Omental fat pad (tissue), 4 donors: ENCODE results near the gene CAPNS2. TPM values are rescaled to one million over a fixed set of nuclear protein-coding genes. Genes with fewer than 3 reads are reported as not detected.
"Not testable (repeated sequence)": the region's sequence is repeated elsewhere in the genome, so short reads cannot be mapped to it uniquely, and the experiment has no call there.

ENCODE experiments used
- ATAC-seq: fragments of 150-250 bp; one replicate; pipeline ENCODE4 v1.9.1; 2016; ENCODE audit warnings: mild to moderate bottlenecking, moderate library complexity; ENCODE audit not compliant: low FRiP score
- DNase-seq: peaks from one replicate; pipeline ENCODE4 v3.0.0-alpha.2; 2019; ENCODE audit warnings: low spot score
- CTCF ChIP-seq, 3 donors: fragments of 450-650 bp; IDR thresholded peaks; one replicate each; pipeline ENCODE4 v1.5.1; 2016 to 2017; ENCODE audit warnings: antibody characterized with exemption in 3 of 3, mild to moderate bottlenecking in 3 of 3, moderate library complexity in 2 of 3
- total RNA-seq, 4 donors: library from RNA; depleted of rRNA; stranded (reverse); fragments of >200 nt; gene quantifications; one replicate each; pipeline ENCODE4 v1.1.0, GENCODE V29; 2016

Gene CAPNS2
- total RNA-seq, 4 donors from 2014 or later, result 0.75 to 0.95 TPM; not detected in 2

- no peak for DNase-seq
- no peak for ATAC-seq
- no peak for TF ChIP-seq CTCF (IDR thresholded peaks at IDR 0.05)
These were observed 31.4 kb downstream of the CAPNS2 start for GRCh38 chr16:55597928-55598327.

- no peak for ATAC-seq
These were observed 39.4 kb downstream of the CAPNS2 start for GRCh38 chr16:55605754-55606336.

GRCh38 chr16:55613613-55614335, 47.3 kb downstream of the CAPNS2 start:
- ATAC-seq, result no peak
- TF ChIP-seq CTCF (IDR thresholded peaks at IDR 0.05), result no peak

More at GRCh38 chr16:55605754-55606336, 39.4 kb downstream of the CAPNS2 start:
- no peak for DNase-seq
- TF ChIP-seq CTCF (IDR thresholded peaks at IDR 0.05), result no peak

GRCh38 chr16:55615071-55615470, 48.6 kb downstream of the CAPNS2 start:
- DNase-seq, result no peak
- no peak for ATAC-seq

More at GRCh38 chr16:55613613-55614335, 47.3 kb downstream of the CAPNS2 start:
- DNase-seq, result no peak

GRCh38 chr16:55615670-55616069, 49.2 kb downstream of the CAPNS2 start:
- DNase-seq, ATAC-seq: not testable (repeated sequence)

More at GRCh38 chr16:55615071-55615470, 48.6 kb downstream of the CAPNS2 start:
- TF ChIP-seq CTCF (IDR thresholded peaks at IDR 0.05), result no peak

Other genes starting within 250 kb of the CAPNS2 start
- gene IRX6, start 242.5 kb upstream of the CAPNS2 start, total RNA-seq, result 10 to 100 TPM in 2 of 4 donors, 1 to 10 TPM in 2; 1.1 to 34.0 (median 10.4) TPM
- gene MMP2, start 87.5 kb upstream of the CAPNS2 start, total RNA-seq, result 100 to 1,000 TPM; 217 to 549 (median 381) TPM
- 10 to 100 TPM in 3 of 4 donors, 1 to 10 TPM in 1; 9.6 to 20.5 (median 15.9) TPM for gene LPCAT2, start 57.6 kb upstream of the CAPNS2 start, total RNA-seq
- under 1 TPM in 2 of 4 donors, not detected in 2; 0.47 to 0.48 TPM for gene SLC6A2, start 89.3 kb downstream of the CAPNS2 start, total RNA-seq